Measurements from ENCODE around the gene KIAA0930.

The KIAA0930 gene

DNA sequence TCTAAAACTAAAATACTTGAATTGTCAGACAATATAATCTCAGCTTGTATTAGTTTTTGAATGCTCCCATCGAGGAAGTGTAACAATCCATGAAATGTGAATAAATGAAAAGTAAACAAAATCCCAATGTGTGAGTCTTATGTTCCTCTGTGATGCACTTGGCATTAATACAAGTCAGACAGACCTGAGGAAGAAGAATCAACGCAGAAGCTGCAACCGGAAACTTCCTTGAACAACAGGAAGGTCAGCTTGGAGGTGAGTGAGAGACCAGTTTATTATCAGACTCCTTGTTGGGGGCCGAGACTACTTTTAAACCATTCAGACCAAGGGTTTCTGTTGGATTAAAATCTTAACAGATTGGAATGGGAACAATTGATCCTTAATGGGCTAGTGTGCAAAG lies 52.8 kb downstream of the KIAA0930 start:
- H3K27ac ChIP-seq: peak overlapping the region; percentile 0
- DNase-seq (ENCODE audit: low read depth, low spot score): no peak

GRCh38 chr22:45185718-45186514 lies 54.8 kb downstream of the KIAA0930 start:
- H3K27ac ChIP-seq: no peak overlapping the region
- DNase-seq (ENCODE audit: low read depth, low spot score): no peak

GRCh38 chr22:45183974-45184373 lies 56.7 kb downstream of the KIAA0930 start:
- DNase-seq (ENCODE audit: low read depth, low spot score): no peak

DNA sequence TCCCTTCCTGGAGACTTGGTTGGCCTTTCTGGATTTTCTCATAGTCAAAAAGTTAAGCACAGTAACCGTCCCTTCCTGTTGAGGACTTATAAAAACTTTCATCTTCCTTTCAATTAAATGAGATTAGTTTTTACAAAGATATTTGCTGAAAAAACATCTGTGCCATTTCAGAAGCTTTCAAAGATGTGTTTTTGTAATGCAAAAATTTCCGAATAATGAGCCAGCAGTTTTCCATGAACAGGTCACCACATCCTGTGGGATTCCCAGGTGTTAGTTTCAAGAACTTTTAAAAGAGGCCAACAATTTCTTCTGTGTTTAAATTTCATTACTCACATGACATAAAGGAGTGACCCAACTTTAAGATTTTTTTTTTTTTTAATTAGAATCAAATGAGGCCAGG lies 58.9 kb downstream of the KIAA0930 start:
- H3K27ac ChIP-seq: no peak overlapping the region
- no peak for DNase-seq (ENCODE audit: low read depth, low spot score)

More at GRCh38 chr22:45183974-45184373, 56.7 kb downstream of the KIAA0930 start:
- no peak overlapping the region for H3K27ac ChIP-seq

- DNase-seq (ENCODE audit: low read depth, low spot score): no peak
- H3K27ac ChIP-seq: no peak overlapping the region
Observed at GRCh38 chr22:45181240-45181639, 59.5 kb downstream of the KIAA0930 start.

- H3K27ac ChIP-seq: no peak overlapping the region
- no peak for DNase-seq (ENCODE audit: low read depth, low spot score)
Observed at GRCh38 chr22:45180146-45180679, 60.5 kb downstream of the KIAA0930 start.

- no peak overlapping the region for H3K27ac ChIP-seq
Observed at GRCh38 chr22:45179276-45180049, 61.2 kb downstream of the KIAA0930 start.

DNA sequence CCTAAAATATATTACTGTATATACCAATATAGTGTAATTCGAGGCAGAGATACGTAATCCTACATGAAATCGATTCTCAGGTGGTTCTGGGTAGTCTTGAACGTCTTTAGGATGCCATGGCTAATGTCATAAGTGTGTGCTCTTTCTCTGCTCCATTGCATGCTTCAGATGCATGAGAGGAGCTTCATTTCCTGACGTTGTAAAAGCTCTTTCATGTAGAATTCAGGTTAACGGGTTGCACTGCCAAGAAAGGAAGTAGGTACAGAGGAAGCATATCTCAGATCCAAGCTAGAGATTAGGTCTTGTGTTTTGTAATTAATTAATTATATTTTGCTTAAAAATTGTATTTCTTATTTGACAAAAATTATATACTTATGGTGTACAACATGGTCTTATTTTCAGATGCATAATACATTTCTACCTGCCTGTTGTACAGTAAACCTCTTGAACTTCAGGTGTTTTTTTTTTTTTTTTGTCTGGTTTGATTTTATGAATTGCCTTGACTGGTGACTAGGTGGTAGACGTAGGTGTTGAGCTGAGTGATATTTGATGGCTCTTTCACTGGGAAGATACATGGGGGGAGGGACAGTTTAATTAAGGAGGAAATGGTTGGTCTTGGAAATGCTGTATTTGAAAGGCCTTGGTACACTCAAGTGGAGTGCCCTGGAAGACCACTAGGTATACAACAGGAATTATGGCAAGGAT lies 67.7 kb downstream of the KIAA0930 start:
- no peak for DNase-seq (ENCODE audit: low read depth, low spot score)
- H3K27ac ChIP-seq: no peak overlapping the region

More at GRCh38 chr22:45179276-45180049, 61.2 kb downstream of the KIAA0930 start:
- no peak for DNase-seq (ENCODE audit: low read depth, low spot score)

- no peak for DNase-seq (ENCODE audit: low read depth, low spot score)
- no peak overlapping the region for H3K27ac ChIP-seq
Observed at GRCh38 chr22:45171830-45172229, 68.9 kb downstream of the KIAA0930 start.

DNA sequence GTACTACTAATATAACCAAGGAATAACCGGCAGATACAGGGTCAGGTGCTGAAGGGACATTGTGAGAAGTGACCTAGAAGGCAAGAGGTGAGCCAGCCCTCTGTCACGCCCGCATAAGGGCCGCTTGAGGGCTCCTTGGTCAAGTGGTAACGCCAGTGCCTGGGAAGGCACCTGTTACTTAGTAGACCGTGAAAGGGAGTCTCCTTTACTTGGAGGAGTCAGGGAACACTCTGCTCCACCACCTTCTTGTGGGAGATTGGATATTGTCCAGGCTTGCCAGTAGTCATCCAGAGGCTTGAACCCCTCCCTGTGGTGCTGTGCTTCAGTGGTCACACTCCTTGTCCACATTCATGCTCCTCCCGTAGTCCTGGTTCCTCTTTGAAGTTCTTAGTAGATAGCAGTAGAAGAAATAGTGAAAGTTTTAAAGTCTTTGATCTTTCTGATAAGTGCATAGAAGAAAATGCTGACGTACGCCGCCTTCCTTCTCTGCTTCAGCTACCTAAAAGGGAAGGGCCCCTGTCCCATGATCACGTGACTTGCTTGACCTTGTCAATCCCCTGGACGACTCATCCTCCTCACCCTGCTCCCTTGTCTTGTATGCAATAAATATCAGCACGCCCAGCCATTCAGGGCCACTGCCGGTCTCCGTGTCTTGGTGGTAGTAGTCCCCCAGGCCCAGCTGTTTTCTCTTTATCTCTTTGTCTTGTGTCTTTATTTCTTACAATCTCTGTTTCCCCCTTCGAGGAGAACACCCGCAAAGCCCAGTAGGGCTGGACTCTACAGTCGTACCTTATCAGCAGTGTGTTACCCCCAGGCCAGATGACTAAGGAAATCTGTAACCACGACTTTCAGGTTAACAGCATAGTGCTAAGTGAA lies 70.9 kb downstream of the KIAA0930 start:
- H3K27ac ChIP-seq: no peak overlapping the region
- no peak for DNase-seq (ENCODE audit: low read depth, low spot score)

GRCh38 chr22:45166932-45167331 lies 73.8 kb downstream of the KIAA0930 start:
- peak overlapping the region; percentile 6 for H3K27ac ChIP-seq

GRCh38 chr22:45164270-45165088 lies 76.2 kb downstream of the KIAA0930 start:
- DNase-seq (ENCODE audit: low read depth, low spot score): no peak
- peak overlapping the region; percentile 100 for H3K27ac ChIP-seq

More at GRCh38 chr22:45166932-45167331, 73.8 kb downstream of the KIAA0930 start:
- peak; percentile 41 for DNase-seq (ENCODE audit: low read depth, low spot score)

GRCh38 chr22:45163451-45164269 lies 77.0 kb downstream of the KIAA0930 start, which contains the start of gene NUP50:
TSS of gene NUP50 (plus strand) at chr22:45163925. CDS start at chr22:45168178, 4,253 bp downstream.
- peak within 1 kb of the TSS; percentile 100 for H3K27ac ChIP-seq
- DNase-seq (ENCODE audit: low read depth, low spot score): peak; percentile 69

DNA sequence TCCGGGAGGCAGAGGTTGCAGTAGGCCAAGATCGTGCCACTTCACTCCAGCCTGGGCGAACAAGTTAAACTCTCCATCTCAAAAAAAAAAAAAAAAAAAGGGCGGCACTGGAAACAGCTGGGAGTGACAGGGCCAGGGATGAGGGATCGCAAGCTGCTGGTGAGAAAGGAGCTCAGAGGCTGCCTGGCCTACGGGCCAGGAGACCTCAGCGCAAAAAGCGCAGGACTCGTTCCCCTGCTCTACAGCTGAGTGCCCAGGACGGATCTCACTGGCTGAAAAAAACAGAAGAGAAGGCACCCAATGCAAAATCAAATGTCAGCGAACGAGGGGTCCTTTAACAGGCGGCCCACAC lies 77.6 kb downstream of the KIAA0930 start:
- peak overlapping the region; percentile 100 for H3K27ac ChIP-seq
- no peak for DNase-seq (ENCODE audit: low read depth, low spot score)

DNA sequence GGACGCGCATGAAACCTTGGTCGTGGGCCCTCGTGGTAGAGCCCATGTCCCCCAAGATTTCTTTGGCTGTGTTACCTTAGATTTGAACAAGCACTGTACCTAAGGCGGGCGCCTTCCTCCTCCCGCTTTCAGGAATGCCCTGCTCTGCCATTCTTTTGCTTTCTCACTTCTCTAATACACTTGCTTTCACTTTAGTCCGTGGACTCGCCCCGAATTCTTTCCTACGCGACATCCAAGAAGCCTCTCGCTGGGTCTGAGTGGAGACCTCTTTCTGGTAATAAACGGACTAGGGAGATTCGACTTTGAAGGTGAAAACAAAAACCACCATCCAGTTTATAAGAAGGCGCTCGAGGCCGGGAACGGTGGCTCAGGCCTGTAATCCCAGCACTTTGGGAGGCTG lies 78.2 kb downstream of the KIAA0930 start:
- no peak for DNase-seq (ENCODE audit: low read depth, low spot score)
- H3K27ac ChIP-seq: peak overlapping the region; percentile 100

- peak overlapping the region; percentile 100 for H3K27ac ChIP-seq
Observed at GRCh38 chr22:45159652-45160462, 80.8 kb downstream of the KIAA0930 start.

GRCh38 chr22:45157907-45158306 lies 82.8 kb downstream of the KIAA0930 start:
- no peak overlapping the region for H3K27ac ChIP-seq
- no peak for DNase-seq (ENCODE audit: low read depth, low spot score)

More at GRCh38 chr22:45159652-45160462, 80.8 kb downstream of the KIAA0930 start:
- no peak for DNase-seq (ENCODE audit: low read depth, low spot score)

Measured in epithelial cell of prostate (primary cell).